Stimulated activated CD4-positive, alpha-beta T cell treated with anti-CD3 and anti-CD28 coated beads, Interleukin-1b, Interleukin-23, amount 100 ng/mL, for 48 hours (primary cell): ENCODE results near the gene ZNF462.
"Not testable (repeated sequence)": the region's sequence is repeated elsewhere in the genome, so short reads cannot be mapped to it uniquely, and the experiment has no call there.

Experiments
- DNase-seq: peaks from one replicate; pipeline ENCODE4 v3.0.0-alpha.2; 2020

ZNF462 gene, protein sequence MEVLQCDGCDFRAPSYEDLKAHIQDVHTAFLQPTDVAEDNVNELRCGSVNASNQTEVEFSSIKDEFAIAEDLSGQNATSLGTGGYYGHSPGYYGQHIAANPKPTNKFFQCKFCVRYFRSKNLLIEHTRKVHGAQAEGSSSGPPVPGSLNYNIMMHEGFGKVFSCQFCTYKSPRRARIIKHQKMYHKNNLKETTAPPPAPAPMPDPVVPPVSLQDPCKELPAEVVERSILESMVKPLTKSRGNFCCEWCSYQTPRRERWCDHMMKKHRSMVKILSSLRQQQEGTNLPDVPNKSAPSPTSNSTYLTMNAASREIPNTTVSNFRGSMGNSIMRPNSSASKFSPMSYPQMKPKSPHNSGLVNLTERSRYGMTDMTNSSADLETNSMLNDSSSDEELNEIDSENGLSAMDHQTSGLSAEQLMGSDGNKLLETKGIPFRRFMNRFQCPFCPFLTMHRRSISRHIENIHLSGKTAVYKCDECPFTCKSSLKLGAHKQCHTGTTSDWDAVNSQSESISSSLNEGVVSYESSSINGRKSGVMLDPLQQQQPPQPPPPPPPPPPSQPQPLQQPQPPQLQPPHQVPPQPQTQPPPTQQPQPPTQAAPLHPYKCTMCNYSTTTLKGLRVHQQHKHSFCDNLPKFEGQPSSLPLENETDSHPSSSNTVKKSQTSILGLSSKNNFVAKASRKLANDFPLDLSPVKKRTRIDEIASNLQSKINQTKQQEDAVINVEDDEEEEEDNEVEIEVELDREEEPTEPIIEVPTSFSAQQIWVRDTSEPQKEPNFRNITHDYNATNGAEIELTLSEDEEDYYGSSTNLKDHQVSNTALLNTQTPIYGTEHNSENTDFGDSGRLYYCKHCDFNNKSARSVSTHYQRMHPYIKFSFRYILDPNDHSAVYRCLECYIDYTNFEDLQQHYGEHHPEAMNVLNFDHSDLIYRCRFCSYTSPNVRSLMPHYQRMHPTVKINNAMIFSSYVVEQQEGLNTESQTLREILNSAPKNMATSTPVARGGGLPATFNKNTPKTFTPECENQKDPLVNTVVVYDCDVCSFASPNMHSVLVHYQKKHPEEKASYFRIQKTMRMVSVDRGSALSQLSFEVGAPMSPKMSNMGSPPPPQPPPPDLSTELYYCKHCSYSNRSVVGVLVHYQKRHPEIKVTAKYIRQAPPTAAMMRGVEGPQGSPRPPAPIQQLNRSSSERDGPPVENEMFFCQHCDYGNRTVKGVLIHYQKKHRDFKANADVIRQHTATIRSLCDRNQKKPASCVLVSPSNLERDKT (N-terminal part only)

GRCh38 chr9:106862821-106863720 lies at the start of gene ZNF462:
Gene ZNF462 (plus strand): TSS chr9:106863166. CDS start chr9:106923384, 60,218 bp downstream.
- no peak for DNase-seq

DNA sequence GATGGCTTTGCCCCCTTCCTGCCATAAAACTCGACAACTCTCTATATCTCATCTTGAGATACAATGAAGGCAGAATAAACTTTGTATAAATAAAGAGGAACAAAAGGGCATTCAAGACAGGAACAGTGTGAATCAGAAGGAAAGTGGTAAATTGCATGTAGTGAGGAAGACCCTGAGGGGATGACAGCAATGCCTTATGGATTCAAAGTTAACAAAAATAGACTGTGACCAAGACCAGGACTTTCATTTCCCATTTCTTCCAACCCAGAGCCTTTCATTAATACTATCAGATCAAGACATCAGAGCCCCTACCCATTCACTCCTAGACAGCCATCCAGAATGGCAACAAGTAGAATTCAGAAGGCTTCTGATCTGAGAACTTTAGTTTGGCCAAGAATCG lies 46.4 kb upstream of the ZNF462 start:
- no peak for DNase-seq

DNA sequence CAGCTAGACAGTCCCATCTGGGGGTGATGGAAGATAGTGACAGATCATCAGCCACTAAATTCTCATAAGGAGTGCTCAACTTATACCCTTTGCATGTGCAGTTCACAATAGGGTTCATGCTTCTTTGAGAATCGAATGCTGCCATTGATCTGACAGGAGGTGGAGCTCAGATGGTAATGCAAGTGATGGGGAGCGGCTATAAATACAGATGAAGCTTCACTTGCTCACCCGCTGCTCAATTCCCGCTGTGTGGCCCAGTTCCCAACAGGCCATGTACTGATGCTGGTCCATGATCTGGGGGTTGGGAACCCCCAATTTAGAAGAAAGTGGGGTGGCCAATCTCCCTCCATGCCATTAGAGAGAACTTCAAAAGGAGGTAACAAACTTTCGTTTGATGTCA lies 44.9 kb upstream of the ZNF462 start:
- DNase-seq: no peak

DNA sequence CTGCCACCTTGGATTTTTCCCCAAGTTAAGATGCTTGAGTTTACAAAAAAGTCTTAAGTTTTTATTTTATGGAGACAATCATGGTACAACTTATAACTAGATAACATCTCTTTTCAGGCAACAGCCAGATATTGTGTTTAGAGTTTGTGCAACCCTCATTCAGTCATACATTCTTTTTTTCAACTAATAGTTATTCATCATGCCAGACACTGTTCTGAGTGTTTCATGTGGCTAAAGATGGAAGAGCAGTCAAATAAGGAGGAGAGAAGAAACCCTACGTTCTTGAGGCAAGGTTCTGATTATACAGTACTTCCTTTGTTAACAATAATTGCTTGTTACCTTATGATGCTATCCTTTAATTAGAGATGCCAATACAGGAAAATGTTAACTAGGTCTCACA lies 42.1 kb upstream of the ZNF462 start:
- DNase-seq: no peak

DNA sequence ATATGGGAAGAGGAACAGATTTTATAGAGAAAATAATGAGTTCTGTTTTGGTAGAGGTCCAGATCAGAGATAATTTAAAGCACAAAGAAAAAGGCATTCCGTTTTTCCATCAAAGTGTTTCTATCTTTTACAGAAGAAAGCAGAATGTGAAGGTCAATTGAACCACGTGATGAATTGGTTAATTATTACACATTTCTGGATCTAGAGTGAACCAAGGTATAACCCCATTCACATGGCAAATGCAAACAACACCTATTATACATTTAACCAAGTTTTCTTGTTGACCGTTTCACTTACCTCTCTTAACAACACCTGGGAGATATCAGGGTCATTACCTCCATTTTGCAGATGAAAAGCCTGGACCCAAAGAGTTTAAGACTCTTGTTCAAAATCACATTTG lies 34.9 kb upstream of the ZNF462 start:
- no peak for DNase-seq

- no peak for DNase-seq
These were observed 34.0 kb upstream of the ZNF462 start for GRCh38 chr9:106828965-106829364.

- DNase-seq: no peak
These were observed 33.1 kb upstream of the ZNF462 start for GRCh38 chr9:106829666-106830408.

GRCh38 chr9:106830527-106831150 lies 32.3 kb upstream of the ZNF462 start:
- DNase-seq: no peak

- no peak for DNase-seq
These were observed 28.1 kb upstream of the ZNF462 start for GRCh38 chr9:106834888-106835287.

DNA sequence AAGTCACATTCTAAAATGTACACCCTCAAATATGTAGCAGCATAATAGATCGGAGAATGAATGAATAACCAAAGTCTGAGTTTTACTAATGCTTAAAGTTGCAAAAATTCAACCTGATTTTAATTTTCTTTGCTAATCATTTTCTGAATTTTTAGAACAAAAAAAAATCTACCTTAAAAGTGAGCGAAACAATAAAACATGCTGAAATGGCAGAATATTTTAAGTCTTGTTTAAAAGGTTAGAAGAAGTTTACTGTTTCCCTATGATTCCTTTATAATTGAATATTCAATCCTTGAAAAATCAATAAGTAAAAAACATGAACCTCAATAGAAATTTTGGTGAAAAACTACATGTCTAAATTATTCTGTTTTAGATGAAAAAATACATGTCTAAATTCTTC lies 27.1 kb upstream of the ZNF462 start:
- no peak for DNase-seq

GRCh38 chr9:106843371-106843770 lies 19.6 kb upstream of the ZNF462 start:
- no peak for DNase-seq

DNA sequence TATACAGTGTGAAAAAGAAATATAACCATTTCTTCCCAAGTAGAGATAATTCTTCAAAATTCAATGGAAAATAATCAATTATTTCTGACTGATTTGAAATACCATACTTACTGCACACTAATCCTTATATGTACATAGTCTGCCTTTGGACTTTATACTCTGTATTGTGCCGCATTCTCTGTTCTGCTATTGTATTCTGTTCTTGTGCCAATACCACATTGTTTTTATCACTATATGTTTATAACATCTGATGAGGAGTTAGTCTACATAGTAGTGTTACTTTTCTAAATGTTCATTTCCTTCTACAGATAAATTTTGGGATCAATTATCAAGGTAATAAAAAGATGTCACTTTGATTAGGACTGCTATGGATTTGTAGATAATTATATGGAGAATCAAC lies 16.7 kb upstream of the ZNF462 start:
- no peak for DNase-seq

GRCh38 chr9:106846857-106847256 lies 16.1 kb upstream of the ZNF462 start:
- DNase-seq: no peak

- DNase-seq: not testable (repeated sequence)
These were observed 11.3 kb upstream of the ZNF462 start for GRCh38 chr9:106851640-106852039.

DNA sequence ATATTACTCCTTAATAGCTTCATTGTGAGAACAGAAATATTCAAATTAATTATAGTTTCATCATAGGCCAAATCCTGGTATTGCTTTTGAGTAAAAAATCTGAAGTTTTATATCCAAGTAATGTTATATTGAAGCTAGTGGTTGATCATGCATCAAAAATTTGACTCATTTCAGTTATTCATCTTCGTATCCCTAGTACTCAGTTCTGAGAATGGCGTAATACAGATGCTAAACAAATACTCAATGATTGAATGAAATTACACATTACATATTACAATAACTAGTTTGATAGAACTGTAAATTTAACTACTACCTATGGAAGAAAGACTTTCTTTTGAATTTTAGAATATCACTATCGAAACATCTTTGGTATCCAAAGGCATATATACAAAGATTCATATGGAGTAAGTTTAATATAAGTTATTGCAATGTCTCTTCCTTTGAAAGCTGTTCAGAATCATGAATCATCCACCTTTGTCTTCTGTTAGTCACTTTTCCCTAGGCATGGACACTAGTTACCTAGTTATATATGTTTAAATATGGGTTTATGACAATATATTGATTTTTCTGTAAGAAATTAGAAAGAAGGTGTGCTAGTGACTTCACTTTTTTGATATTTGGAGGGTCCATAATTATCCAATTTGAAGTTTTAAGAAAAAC lies 5.0 kb upstream of the ZNF462 start:
- no peak for DNase-seq

- no peak for DNase-seq
These were observed 2.8 kb upstream of the ZNF462 start for GRCh38 chr9:106859957-106860720.

GRCh38 chr9:106860721-106861639 lies 2.0 kb upstream of the ZNF462 start:
- no peak for DNase-seq

DNA sequence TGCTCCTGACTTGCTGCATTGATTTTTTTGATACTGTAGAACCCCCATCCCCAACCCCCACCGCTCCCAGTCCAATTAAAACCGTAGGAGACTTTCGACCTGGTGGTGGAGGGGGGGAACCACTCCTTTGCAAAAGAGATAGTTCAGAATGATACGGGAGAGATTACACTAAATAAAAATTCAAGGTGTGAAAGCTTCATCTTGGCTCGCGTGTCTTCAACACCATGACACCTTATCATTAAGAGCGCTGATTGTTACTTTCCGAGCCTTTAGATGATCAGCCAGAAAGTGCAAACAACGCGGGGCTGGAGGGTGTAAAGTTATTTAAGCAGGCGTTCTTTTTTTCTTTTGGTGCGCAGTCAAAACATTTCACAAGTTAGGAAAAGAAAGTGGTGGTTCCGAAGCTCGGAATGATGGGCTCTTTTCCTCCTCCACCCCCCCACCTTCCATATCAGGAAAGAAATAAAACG lies 1.3 kb upstream of the ZNF462 start:
- DNase-seq: no peak
